Endothelial cell of umbilical vein (primary cell): Measurements from ENCODE around the gene RSL24D1. TPM values are rescaled to one million over a fixed set of nuclear protein-coding genes. Genes with fewer than 3 reads are reported as not detected.

Source experiments
- BruUV-seq: library from RNA; stranded (reverse); fragments of 400-500 nt; replicated peaks from 2 replicates; lab custom pipeline; 2021; lab: Mats Ljungman, UMichigan
- CTCF ChIA-PET: fragments of 300-600, 350-600 bp; sonication (Branson Sonifier 250); formaldehyde crosslinking; loops from one replicate; lab custom pipeline; 2021; ENCODE audit warnings: antibody characterized with exemption, inconsistent platforms; lab: Charles Lee
- POLR2A ChIA-PET: fragments of 300-600, 350-600 bp; sonication (Branson Sonifier 250); formaldehyde crosslinking; loops from one replicate; lab custom pipeline; 2021; ENCODE audit warnings: antibody characterized with exemption, inconsistent platforms; lab: Charles Lee
- DNase-seq: peaks from one replicate; pipeline ENCODE4 v3.0.0-alpha.2; 2011; ENCODE audit warnings: low read depth, low spot score
- FAIRE-seq: peaks from 2 replicates; lab custom pipeline; 2011; peaks lifted over from hg19 to GRCh38; lab: Jason Lieb, UNC
- H2AFZ ChIP-seq: 2 replicates; pipeline ENCODE4 v1.6.0; 2012; ENCODE audit warnings: low read depth, low read length, control low read depth, inconsistent platforms
- H3K27ac ChIP-seq: 2 replicates; pipeline ENCODE4 v1.5.1; 2011; ENCODE audit warnings: low read depth, mild to moderate bottlenecking, control low read depth, low read length, moderate library complexity; ENCODE audit not compliant: insufficient read depth
- H3K27me3 ChIP-seq, 2 experiments: 2 replicates each; pipeline versions ENCODE4 v1.6.0 to v1.6.1; 2011; ENCODE audit warnings: low read length in 2 of 2, mixed read lengths in 1 of 2; ENCODE audit not compliant: control insufficient read depth in 2 of 2, insufficient read depth in 2 of 2
- H3K36me3 ChIP-seq, 2 experiments: 2 replicates in 1 of 2; 3 replicates in 1 of 2; pipeline ENCODE4 v1.5.1; 2011; ENCODE audit warnings: low read length in 2 of 2, mild to moderate bottlenecking in 1 of 2, moderate library complexity in 1 of 2; ENCODE audit not compliant: control insufficient read depth in 2 of 2, insufficient read depth in 2 of 2; ENCODE audit errors: extremely low read depth in 1 of 2
- H3K4me1 ChIP-seq: 3 replicates; pipeline ENCODE4 v1.5.1; 2011; ENCODE audit warnings: mild to moderate bottlenecking, low read length; ENCODE audit not compliant: control insufficient read depth, insufficient read depth; ENCODE audit errors: extremely low read depth
- H3K4me2 ChIP-seq: 2 replicates; pipeline ENCODE4 v1.6.1; 2011; ENCODE audit warnings: low read length, control low read depth, mixed read lengths; ENCODE audit not compliant: insufficient read depth
- H3K4me3 ChIP-seq, 3 experiments: fragments of 200-600 bp in 1 of 3; sonication (generic), shearing (Covaris generic) in 1 of 3; replicated peaks in 1 of 3; 2 replicates each; pipeline ENCODE4 v1.5.1; 2011 to 2016; ENCODE audit warnings: control low read depth in 3 of 3, low read length in 3 of 3, mild to moderate bottlenecking in 2 of 3, inconsistent platforms in 1 of 3, low read depth in 1 of 3, moderate library complexity in 1 of 3; ENCODE audit not compliant: insufficient read depth in 1 of 3
- H3K79me2 ChIP-seq: 2 replicates; pipeline ENCODE4 v1.6.0; 2012; ENCODE audit warnings: low read length, inconsistent platforms; ENCODE audit not compliant: control insufficient read depth, insufficient read depth
- H3K9ac ChIP-seq: replicated peaks from 2 replicates; pipeline ENCODE3; 2011; ENCODE audit warnings: low read length, control low read depth; ENCODE audit not compliant: insufficient read depth; ENCODE audit errors: extremely low read depth
- H3K9me1 ChIP-seq: replicated peaks from 3 replicates; pipeline ENCODE4 v1.6.0; 2011; ENCODE audit warnings: mild to moderate bottlenecking, low read length; ENCODE audit not compliant: control insufficient read depth, insufficient read depth; ENCODE audit errors: extremely low read depth
- H3K9me3 ChIP-seq: replicated peaks from 2 replicates; pipeline ENCODE4 v1.5.1; 2012; ENCODE audit warnings: low read length, inconsistent platforms; ENCODE audit not compliant: control insufficient read depth, insufficient read depth
- H4K20me1 ChIP-seq: replicated peaks from 2 replicates; pipeline ENCODE3; 2011; ENCODE audit warnings: mild to moderate bottlenecking, low read length; ENCODE audit not compliant: control insufficient read depth, insufficient read depth; ENCODE audit errors: extremely low read depth
- CTCF ChIP-seq, 2 donors: IDR thresholded peaks; 1 replicate in 1 of 2; 2 replicates in 1 of 2; pipeline ENCODE4 v1.5.1; 2011; ENCODE audit warnings: low read length in 2 of 2, mild to moderate bottlenecking in 2 of 2, moderate library complexity in 2 of 2, control low read depth in 1 of 2, inconsistent platforms in 1 of 2, low read depth in 1 of 2; ENCODE audit not compliant: insufficient read depth in 1 of 2; ENCODE audit errors: extremely low read depth in 1 of 2
- EZH2 ChIP-seq: IDR thresholded peaks from 2 replicates; pipeline ENCODE4 v1.6.1; 2012; ENCODE audit warnings: borderline replicate concordance, low read depth, mild to moderate bottlenecking, moderate library complexity, low read length, inconsistent platforms; ENCODE audit not compliant: severe bottlenecking
- FOS ChIP-seq: IDR thresholded peaks from 2 replicates; pipeline ENCODE4 v1.6.1; 2011; ENCODE audit warnings: mild to moderate bottlenecking, low read length, moderate library complexity, borderline replicate concordance; ENCODE audit not compliant: insufficient read depth
- GATA2 ChIP-seq: IDR thresholded peaks from 2 replicates; pipeline ENCODE4 v1.7.0; 2011; ENCODE audit warnings: low read depth, mild to moderate bottlenecking, moderate library complexity, mixed read lengths, low read length; ENCODE audit not compliant: insufficient read length, insufficient read depth
- JUN ChIP-seq: IDR thresholded peaks from 2 replicates; pipeline ENCODE4 v1.6.1; 2011; ENCODE audit warnings: borderline replicate concordance, low read depth; ENCODE audit not compliant: insufficient read length, insufficient read depth
- MAX ChIP-seq: IDR thresholded peaks from 2 replicates; pipeline ENCODE4 v1.6.1; 2011; ENCODE audit not compliant: insufficient read depth, insufficient read length
- MYC ChIP-seq: IDR thresholded peaks from one replicate; pipeline ENCODE4 v1.6.1; 2011; ENCODE audit warnings: mild to moderate bottlenecking, low read depth, low read length
- POLR2A ChIP-seq: IDR thresholded peaks from 2 replicates; pipeline ENCODE4 v1.6.1; 2012; ENCODE audit warnings: low read depth, mild to moderate bottlenecking, control low read depth, low read length
- POLR2AphosphoS5 ChIP-seq: IDR thresholded peaks from 2 replicates; pipeline ENCODE4 v1.6.1; 2012; ENCODE audit warnings: low read depth, mild to moderate bottlenecking, control low read depth, low read length, moderate library complexity; ENCODE audit not compliant: insufficient read depth
- dilution Hi-C: fragments of 300-500 bp; cut with MboI; formaldehyde crosslinking; loops from one replicate; pipeline ENCODE4 v1.15.0; 2019; ENCODE audit warnings: low sequenced_read_pairs; ENCODE audit not compliant: extremely low pct_ligation_motif_present
- intact Hi-C: fragments of 100-400 bp; cut with micrococcal nuclease; formaldehyde crosslinking; loops from one replicate; pipeline ENCODE4 v1.10.0; 2022
- polyA plus RNA-seq, 4 experiments: library from polyadenylated mRNA; depleted of rRNA in 3 of 4; stranded (reverse) in 3 of 4; unstranded in 1 of 4; fragments of >200 nt; gene quantifications; 2 replicates each; pipeline versions ENCODE4 v1.2.1 to v1.2.3, GENCODE V29; 2011 to 2012; ENCODE audit warnings: missing spikeins in 1 of 4
- total RNA-seq: library from RNA; stranded (reverse); gene quantifications from 2 replicates; pipeline ENCODE4 v1.2.3, GENCODE V29; 2021

Gene RSL24D1
- total and polyA plus RNA-seq, 2 donors (not counting 3 experiments of a cell fraction or from before 2014, with no cell fraction given), result 18.4 to 60.0 TPM

GRCh38 chr15:55218056-55218455 is 21.3 kb upstream of the RSL24D1 start:
- BruUV-seq, result no TSS peak
- no peaks in the 10 kb centered on the region for H3K27me3 ChIP-seq
- intact Hi-C loops, result loop anchor here (5.0 kb wide), 1 partner anchor 424 kb away; no protein-coding TSS in a partner anchor
- H4K20me1 ChIP-seq, result no peaks in the 10 kb centered on the region
- FAIRE-seq (no peak), DNase-seq (peak; percentile 42)
- dilution Hi-C loops, result no loop called here
- no peaks in the 10 kb centered on the region for H3K9me3 ChIP-seq
- POLR2A ChIA-PET, result no interaction called here
- CTCF ChIA-PET, result interaction anchor here (0.8 to 4.7 kb wide), 9 partner anchors 8 to 222 kb away, joined by 3 to 64 read pairs (median 4); partner anchors contain the start of genes CCPG1 and PIERCE2
- no peak overlapping the region for H3K27ac ChIP-seq
- H3K9ac ChIP-seq, result no peak overlapping the region
- H3K36me3 ChIP-seq, result no peaks in the 10 kb centered on the region
- H3K79me2 ChIP-seq, result no peaks in the 10 kb centered on the region
- no peak overlapping the region for H2AFZ ChIP-seq
- H3K4me1 ChIP-seq, result peaks cover 5% of the 10 kb centered on the region
- no peak overlapping the region for H3K4me3 ChIP-seq
- H3K9me1 ChIP-seq, result no peaks in the 10 kb centered on the region
- TF ChIP-seq MAX, result no peak
- no peak for TF ChIP-seq MYC
- no peak for TF ChIP-seq POLR2A
- no peak for TF ChIP-seq POLR2AphosphoS5
- no peak for TF ChIP-seq JUN
- no peak for TF ChIP-seq FOS
- TF ChIP-seq GATA2, result no peak
- no peak for TF ChIP-seq EZH2
- no peak for TF ChIP-seq CTCF (IDR thresholded peaks at IDR 0.05; ENCODE audit: extremely low read depth in 1 of 2, insufficient read depth in 1 of 2, low read depth in 1 of 2, low read length in 2 of 2)
- H3K4me2 ChIP-seq, result no peak overlapping the region
